Transverse colon (tissue), 4 donors: ENCODE measurements around the gene PLET1. TPM values are rescaled to one million over a fixed set of nuclear protein-coding genes. Genes with fewer than 3 reads are reported as not detected.

Source experiments
- DNase-seq: peaks from one replicate; pipeline ENCODE4 v3.0.0-alpha.2; 2019
- H3K27ac ChIP-seq, 4 donors: fragments of 200-600 bp; sonication (generic); 2 replicates each; pipeline ENCODE4 v1.5.1; 2016 to 2018; ENCODE audit warnings: inconsistent platforms in 4 of 4
- H3K27me3 ChIP-seq: fragments of 200-600 bp; sonication (generic); 2 replicates; pipeline ENCODE4 v1.5.1; 2017; ENCODE audit warnings: inconsistent platforms
- H3K36me3 ChIP-seq, 4 donors: fragments of 200-600 bp; sonication (generic); 2 replicates each; pipeline ENCODE4 v1.5.1; 2017 to 2019; ENCODE audit warnings: inconsistent platforms in 4 of 4
- H3K4me1 ChIP-seq, 4 donors: fragments of 200-600 bp; sonication (generic); 2 replicates each; pipeline ENCODE4 v1.5.1; 2017 to 2020; ENCODE audit warnings: inconsistent platforms in 4 of 4
- H3K4me3 ChIP-seq, 4 donors: fragments of 200-600 bp; sonication (generic); 1 replicate in 1 of 4; 2 replicates in 3 of 4; pipeline versions ENCODE4 v1.5.1 to v1.6.1; 2017 to 2019; ENCODE audit warnings: inconsistent platforms in 4 of 4
- H3K9me3 ChIP-seq, 2 donors: fragments of 200-600 bp; sonication (generic); 2 replicates each; pipeline ENCODE4 v1.5.1; 2017 to 2019; ENCODE audit warnings: inconsistent platforms in 2 of 2
- CTCF ChIP-seq, 5 experiments: fragments of 200-600 bp in 3 of 5; fragments of 450-650 bp in 2 of 5; sonication (generic) in 3 of 5; IDR thresholded peaks; 1 replicate in 2 of 5; 2 replicates in 3 of 5; pipeline ENCODE4 v1.5.1; 2016 to 2017; ENCODE audit warnings: antibody characterized with exemption in 5 of 5, inconsistent platforms in 3 of 5, mild to moderate bottlenecking in 2 of 5, moderate library complexity in 1 of 5
- EP300 ChIP-seq: sonication (generic); formaldehyde crosslinking; IDR thresholded peaks from one replicate; pipeline ENCODE4 v1.6.1; 2017; ENCODE audit warnings: antibody characterized with exemption, low read depth
- POLR2A ChIP-seq: fragments of 450-650 bp; IDR thresholded peaks from one replicate; pipeline ENCODE4 v1.6.1; 2016; ENCODE audit warnings: antibody characterized with exemption, mild to moderate bottlenecking, moderate library complexity
- POLR2AphosphoS5 ChIP-seq, 3 donors: sonication (generic); formaldehyde crosslinking; IDR thresholded peaks; one replicate each; pipeline ENCODE4 v1.6.1; 2016; ENCODE audit warnings: antibody characterized with exemption in 3 of 3
- WGBS, 2 donors: methylation state at CpG; one replicate each; pipeline ENCODE4 v1.1.5; 2018; ENCODE audit warnings: low coverage in 1 of 2; 5-methylcytosine and 5-hydroxymethylcytosine counted together
- in situ Hi-C, 4 donors: fragments of 200-750 bp; cut with MboI; loops; one replicate each; pipeline versions ENCODE4 v1.15.0 to v1.15.1; 2017; ENCODE audit warnings: low sequenced_read_pairs in 3 of 4, low pct_ligation_motif_present in 1 of 4, low pct_unique_long_range_greater_than_20kb in 1 of 4
- intact Hi-C: fragments of 100-400 bp; cut with DNase I; formaldehyde crosslinking; loops from one replicate; pipeline ENCODE4 v1.15.1; 2023; ENCODE audit warnings: low total_unique reads
- total RNA-seq, 4 donors: library from RNA; depleted of rRNA; stranded (reverse); fragments of >200 nt; gene quantifications; one replicate each; pipeline ENCODE4 v1.1.0, GENCODE V29; 2016

The PLET1 gene
- total RNA-seq, 4 donors from 2014 or later, result not detected

- Histone ChIP-seq H3K27me3 (no peaks in the 10 kb centered on the region), H3K4me1 (peaks cover 0 to 15% (median 8%) of the 10 kb centered on the region in 4 donors), H3K9me3 (no peaks in the 10 kb centered on the region), H3K36me3 (no peaks in the 10 kb centered on the region), H3K4me3 (no peak overlapping the region), H3K27ac (no peak overlapping the region)
- intact Hi-C loops (no loop called here), in situ Hi-C loops (loop anchor here in 3 of 4 donors (5.0 to 25.0 kb wide), 4 partner anchors 62 to 1008 kb away; no protein-coding TSS in a partner anchor)
- TF ChIP-seq EP300 (no peak), POLR2AphosphoS5 (IDR thresholded peaks at IDR 0.05) (no peak), CTCF (IDR thresholded peaks at IDR 0.05) (no peak), POLR2A (no peak)
- no peak for DNase-seq
- 92% methylated on average over 2 to 3 of the region's 3 CpGs for whole genome bisulfite sequencing, 2 donors
These were observed 18.1 kb upstream of the PLET1 start for GRCh38 chr11:112278803-112279202.

- Histone ChIP-seq H3K4me1 (peaks cover 0 to 15% (median 8%) of the 10 kb centered on the region in 4 donors), H3K4me3 (no peak overlapping the region), H3K27me3 (no peaks in the 10 kb centered on the region), H3K27ac (no peak overlapping the region), H3K9me3 (no peaks in the 10 kb centered on the region), H3K36me3 (no peaks in the 10 kb centered on the region)
- in situ Hi-C loops (loop anchor here in 3 of 4 donors (5.0 to 25.0 kb wide), 4 partner anchors 61 to 1009 kb away; no protein-coding TSS in a partner anchor), intact Hi-C loops (no loop called here)
- DNase-seq, result no peak
- TF ChIP-seq CTCF (IDR thresholded peaks at IDR 0.05), result no peak
- no peak for TF ChIP-seq EP300
These were observed 17.3 kb upstream of the PLET1 start for GRCh38 chr11:112277941-112278340.

- Histone ChIP-seq H3K4me3 (no peak overlapping the region), H3K27ac (no peak overlapping the region), H3K4me1 (peaks cover 0 to 15% (median 8%) of the 10 kb centered on the region in 4 donors), H3K9me3 (no peaks in the 10 kb centered on the region), H3K27me3 (no peaks in the 10 kb centered on the region), H3K36me3 (no peaks in the 10 kb centered on the region)
- TF ChIP-seq POLR2A (no peak), CTCF (IDR thresholded peaks at IDR 0.05) (no peak), POLR2AphosphoS5 (IDR thresholded peaks at IDR 0.05) (no peak), EP300 (no peak)
- in situ Hi-C loops (loop anchor here in 3 of 4 donors (5.0 to 25.0 kb wide), 4 partner anchors 60 to 1010 kb away; no protein-coding TSS in a partner anchor), intact Hi-C loops (no loop called here)
- WGBS, 2 donors, result 47 to 57% methylated on average over 1 of the region's 1 CpG
- DNase-seq, result no peak
These were observed 16.4 kb upstream of the PLET1 start for GRCh38 chr11:112277029-112277428.

- in situ Hi-C loops (loop anchor here in 1 of 4 donors (5.0 kb wide), 1 partner anchor 52 kb away; no protein-coding TSS in a partner anchor), intact Hi-C loops (no loop called here)
- WGBS, 2 donors, result 94 to 95% methylated on average over 3 to 7 of the region's 7 CpGs
- Histone ChIP-seq H3K4me3 (no peak overlapping the region), H3K27ac (no peak overlapping the region), H3K27me3 (no peaks in the 10 kb centered on the region), H3K4me1 (no peaks in the 10 kb centered on the region), H3K9me3 (no peaks in the 10 kb centered on the region), H3K36me3 (no peaks in the 10 kb centered on the region)
- no peak for DNase-seq
- no peak for TF ChIP-seq CTCF (IDR thresholded peaks at IDR 0.05)
- TF ChIP-seq EP300, result no peak
- no peak for TF ChIP-seq POLR2A
- TF ChIP-seq POLR2AphosphoS5 (IDR thresholded peaks at IDR 0.05), result no peak
These were observed 13.5 kb upstream of the PLET1 start for GRCh38 chr11:112274007-112274783.
